HepG2 (cell line): ENCODE results near the gene TENT5A. TPM values are rescaled to one million over a fixed set of nuclear protein-coding genes. Genes with fewer than 3 reads are reported as not detected.

Experiments
- BCLAF1 ChIP-seq: fragments of 450-650 bp; IDR thresholded peaks from 2 replicates; pipeline ENCODE4 v1.6.1; 2017; ENCODE audit warnings: mild to moderate bottlenecking
- HNRNPUL1 ChIP-seq: fragments of 200-400 bp; formaldehyde crosslinking; IDR thresholded peaks from 2 replicates; pipeline ENCODE4 v1.6.1; 2017; ENCODE audit warnings: low read depth, mild to moderate bottlenecking, low read length, moderate library complexity
- IRF9 ChIP-seq: sonication (generic); formaldehyde crosslinking; IDR thresholded peaks from 2 replicates; pipeline ENCODE4 v1.8.0; 2022; ENCODE audit warnings: missing genetic modification reagents, mild to moderate bottlenecking, borderline replicate concordance
- SIN3B ChIP-seq: fragments of 150-350 bp; IDR thresholded peaks from 2 replicates; pipeline ENCODE4 v1.6.1; 2014; ENCODE audit warnings: low read length
- ZNF142 ChIP-seq: sonication (generic); formaldehyde crosslinking; IDR thresholded peaks from 2 replicates; pipeline ENCODE4 v1.4.0; 2020; ENCODE audit warnings: missing genetic modification reagents
- ZNF552 ChIP-seq: sonication (generic); formaldehyde crosslinking; IDR thresholded peaks from 2 replicates; pipeline ENCODE4 v1.9.0; 2022; ENCODE audit warnings: missing genetic modification reagents, mild to moderate bottlenecking, borderline replicate concordance
- ZNF570 ChIP-seq: sonication (generic); formaldehyde crosslinking; IDR thresholded peaks from 2 replicates; pipeline ENCODE4 v1.4.0; 2020; ENCODE audit warnings: mild to moderate bottlenecking, missing genetic modification reagents, borderline replicate concordance
- ZNF616 ChIP-seq: sonication (generic); formaldehyde crosslinking; IDR thresholded peaks from 2 replicates; pipeline ENCODE4 v1.5.0; 2020; ENCODE audit warnings: low read depth, mild to moderate bottlenecking, missing genetic modification reagents
- ZNF883 ChIP-seq: sonication (generic); formaldehyde crosslinking; IDR thresholded peaks from 2 replicates; pipeline ENCODE4 v1.5.1; 2020; ENCODE audit warnings: mild to moderate bottlenecking, missing genetic modification reagents; ENCODE audit errors: not compliant biosample characterization
- polyA plus RNA-seq, 8 experiments: library from polyadenylated mRNA; depleted of rRNA in 3 of 8; stranded (reverse) in 7 of 8; unstranded in 1 of 8; fragments of >200 nt; fragmentation: Illumina TruSeq in 4 of 8; extraction: Trizol in 4 of 8; gene quantifications; 2 replicates each; pipeline versions ENCODE4 v1.2.1 to v1.2.3, GENCODE V29; 2011 to 2016; ENCODE audit warnings: low read depth in 4 of 8, missing spikeins in 1 of 8, mixed read lengths in 1 of 8; ENCODE audit not compliant: insufficient read depth in 1 of 8
- total RNA-seq, 5 experiments: library from RNA; depleted of rRNA; stranded (reverse); fragments of >200 nt; fragmentation: Illumina TruSeq; extraction: Trizol; gene quantifications; 2 replicates each; pipeline ENCODE4 v1.2.3, GENCODE V29; 2016; ENCODE audit warnings: low read depth in 1 of 5
- TF ChIP-seq, protein P1 (sequence below): sonication (generic); formaldehyde crosslinking; IDR thresholded peaks from 2 replicates; pipeline ENCODE4 v1.4.0; 2020; ENCODE audit warnings: missing genetic modification reagents
- TF ChIP-seq, protein P2 (sequence below), 2 experiments: sonication (generic) in 1 of 2; formaldehyde crosslinking in 1 of 2; IDR thresholded peaks; 2 replicates each; pipeline versions ENCODE4 v1.5.1 to v1.6.1; 2011 to 2020; ENCODE audit warnings: borderline replicate concordance in 1 of 2, low read depth in 1 of 2, low read length in 1 of 2, mild to moderate bottlenecking in 1 of 2, missing genetic modification reagents in 1 of 2, moderate library complexity in 1 of 2

The TENT5A gene
- total and polyA plus RNA-seq, 2 of the 13 experiments (the other 11 are each of a cell fraction or from before 2014, with no cell fraction given), result 8.0 to 13.8 TPM

GRCh38 chr6:81751388-81752083 is 945 bp downstream of the TENT5A start (continued):
- no peak for TF ChIP-seq ZNF142
- no peak for TF ChIP-seq SIN3B
- 0 out of 2 replicates have a peak, but pooled peaks have one; percentile 33 for TF ChIP-seq IRF9 (CRISPR knock-in tag)
- no peak for TF ChIP-seq ZNF616 (CRISPR knock-in tag)
- TF ChIP-seq, protein P1, sequence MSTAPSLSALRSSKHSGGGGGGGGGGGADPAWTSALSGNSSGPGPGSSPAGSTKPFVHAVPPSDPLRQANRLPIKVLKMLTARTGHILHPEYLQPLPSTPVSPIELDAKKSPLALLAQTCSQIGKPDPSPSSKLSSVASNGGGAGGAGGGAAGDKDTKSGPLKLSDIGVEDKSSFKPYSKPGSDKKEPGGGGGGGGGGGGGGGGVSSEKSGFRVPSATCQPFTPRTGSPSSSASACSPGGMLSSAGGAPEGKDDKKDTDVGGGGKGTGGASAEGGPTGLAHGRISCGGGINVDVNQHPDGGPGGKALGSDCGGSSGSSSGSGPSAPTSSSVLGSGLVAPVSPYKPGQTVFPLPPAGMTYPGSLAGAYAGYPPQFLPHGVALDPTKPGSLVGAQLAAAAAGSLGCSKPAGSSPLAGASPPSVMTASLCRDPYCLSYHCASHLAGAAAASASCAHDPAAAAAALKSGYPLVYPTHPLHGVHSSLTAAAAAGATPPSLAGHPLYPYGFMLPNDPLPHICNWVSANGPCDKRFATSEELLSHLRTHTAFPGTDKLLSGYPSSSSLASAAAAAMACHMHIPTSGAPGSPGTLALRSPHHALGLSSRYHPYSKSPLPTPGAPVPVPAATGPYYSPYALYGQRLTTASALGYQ (CRISPR knock-in tag), result no peak
- no peak; the same call in 1 of the 2 replicates for TF ChIP-seq ZNF552 (CRISPR knock-in tag)
- TF ChIP-seq HNRNPUL1, result no peak
- TF ChIP-seq, protein P2, sequence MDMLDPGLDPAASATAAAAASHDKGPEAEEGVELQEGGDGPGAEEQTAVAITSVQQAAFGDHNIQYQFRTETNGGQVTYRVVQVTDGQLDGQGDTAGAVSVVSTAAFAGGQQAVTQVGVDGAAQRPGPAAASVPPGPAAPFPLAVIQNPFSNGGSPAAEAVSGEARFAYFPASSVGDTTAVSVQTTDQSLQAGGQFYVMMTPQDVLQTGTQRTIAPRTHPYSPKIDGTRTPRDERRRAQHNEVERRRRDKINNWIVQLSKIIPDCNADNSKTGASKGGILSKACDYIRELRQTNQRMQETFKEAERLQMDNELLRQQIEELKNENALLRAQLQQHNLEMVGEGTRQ (IDR thresholded peaks at IDR 0.05; ENCODE audit: low read depth, low read length), result no peak
- TF ChIP-seq, protein P2 (CRISPR knock-in tag; IDR thresholded peaks at IDR 0.05; ENCODE audit: borderline replicate concordance), result no peak
- TF ChIP-seq BCLAF1, result no peak
- no peak for TF ChIP-seq ZNF570
- TF ChIP-seq ZNF883 (CRISPR knock-in tag), result peak; percentile 55
